Suprapubic skin (tissue), 4 donors: ENCODE measurements around the gene RBM14.

ENCODE experiments used
- EP300 ChIP-seq: sonication (generic); formaldehyde crosslinking; IDR thresholded peaks from one replicate; pipeline ENCODE4 v1.6.1; 2017; ENCODE audit warnings: antibody characterized with exemption
- POLR2AphosphoS5 ChIP-seq, 3 donors: sonication (generic); formaldehyde crosslinking; IDR thresholded peaks; one replicate each; pipeline ENCODE4 v1.6.1; 2017; ENCODE audit warnings: antibody characterized with exemption in 3 of 3
- TF ChIP-seq, protein P1 (sequence below), 2 donors: fragments of 200-600 bp in 1 of 2; fragments of 450-650 bp in 1 of 2; sonication (generic) in 1 of 2; IDR thresholded peaks; one replicate each; pipeline ENCODE4 v1.5.1; 2016 to 2019; ENCODE audit warnings: antibody characterized with exemption in 2 of 2, mild to moderate bottlenecking in 1 of 2, moderate library complexity in 1 of 2

DNA sequence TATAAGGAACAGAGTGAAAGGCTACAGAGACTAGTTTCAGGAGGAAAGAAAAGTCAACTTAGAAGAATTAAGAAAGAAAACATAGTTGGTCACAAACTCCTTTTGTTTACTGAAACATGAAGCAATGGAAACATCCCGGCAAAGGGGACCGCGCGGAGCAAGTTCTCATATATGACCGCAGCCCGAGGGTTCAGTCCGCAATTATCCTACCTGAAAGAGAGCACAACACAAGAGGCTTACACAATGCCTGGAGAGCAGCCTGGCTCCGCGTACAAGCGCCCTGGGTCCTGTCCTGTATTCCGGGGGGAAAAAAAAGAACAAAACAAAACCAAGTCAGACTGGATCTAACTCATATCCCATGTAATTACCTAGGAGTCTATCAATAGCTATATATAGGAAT is 48.9 kb downstream of the RBM14 start:
- TF ChIP-seq, protein P1, sequence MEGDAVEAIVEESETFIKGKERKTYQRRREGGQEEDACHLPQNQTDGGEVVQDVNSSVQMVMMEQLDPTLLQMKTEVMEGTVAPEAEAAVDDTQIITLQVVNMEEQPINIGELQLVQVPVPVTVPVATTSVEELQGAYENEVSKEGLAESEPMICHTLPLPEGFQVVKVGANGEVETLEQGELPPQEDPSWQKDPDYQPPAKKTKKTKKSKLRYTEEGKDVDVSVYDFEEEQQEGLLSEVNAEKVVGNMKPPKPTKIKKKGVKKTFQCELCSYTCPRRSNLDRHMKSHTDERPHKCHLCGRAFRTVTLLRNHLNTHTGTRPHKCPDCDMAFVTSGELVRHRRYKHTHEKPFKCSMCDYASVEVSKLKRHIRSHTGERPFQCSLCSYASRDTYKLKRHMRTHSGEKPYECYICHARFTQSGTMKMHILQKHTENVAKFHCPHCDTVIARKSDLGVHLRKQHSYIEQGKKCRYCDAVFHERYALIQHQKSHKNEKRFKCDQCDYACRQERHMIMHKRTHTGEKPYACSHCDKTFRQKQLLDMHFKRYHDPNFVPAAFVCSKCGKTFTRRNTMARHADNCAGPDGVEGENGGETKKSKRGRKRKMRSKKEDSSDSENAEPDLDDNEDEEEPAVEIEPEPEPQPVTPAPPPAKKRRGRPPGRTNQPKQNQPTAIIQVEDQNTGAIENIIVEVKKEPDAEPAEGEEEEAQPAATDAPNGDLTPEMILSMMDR (IDR thresholded peaks at IDR 0.05), result no peak
- no peak for TF ChIP-seq POLR2AphosphoS5 (IDR thresholded peaks at IDR 0.05)
- TF ChIP-seq EP300, result no peak
